GM18498 (cell line): ENCODE results near the gene WHRN.

ENCODE experiments used
- ATAC-seq: cut with Tn5 transposase; IDR thresholded peaks from one replicate; pipeline ENCODE4 v1.9.1; 2021; ENCODE audit warnings: mild to moderate bottlenecking, moderate library complexity; ENCODE audit not compliant: unreplicated experiment

Gene WHRN

GRCh38 chr9:114401344-114401743 is 103.9 kb downstream of the WHRN start:
- no peak for ATAC-seq

GRCh38 chr9:114400772-114401171 is 104.5 kb downstream of the WHRN start:
- ATAC-seq: no peak

GRCh38 chr9:114400219-114400618 is 105.1 kb downstream of the WHRN start:
- no peak for ATAC-seq

- ATAC-seq: no peak
These were observed 105.9 kb downstream of the WHRN start for GRCh38 chr9:114399381-114399780.

GRCh38 chr9:114397848-114398605 is 107.2 kb downstream of the WHRN start:
- peak; percentile 83 for ATAC-seq

- no peak for ATAC-seq
These were observed 107.9 kb downstream of the WHRN start for GRCh38 chr9:114397219-114397847.

- no peak for ATAC-seq
These were observed 108.6 kb downstream of the WHRN start for GRCh38 chr9:114396558-114397218.

- ATAC-seq: no peak
These were observed 109.5 kb downstream of the WHRN start for GRCh38 chr9:114395768-114396167.

- ATAC-seq: no peak
These were observed 110.0 kb downstream of the WHRN start for GRCh38 chr9:114395334-114395617.

- ATAC-seq: no peak
These were observed 110.5 kb downstream of the WHRN start for GRCh38 chr9:114394523-114395333.

- ATAC-seq: no peak
These were observed 112.5 kb downstream of the WHRN start for GRCh38 chr9:114392749-114393112.

GRCh38 chr9:114390952-114391351 is 114.3 kb downstream of the WHRN start:
- ATAC-seq: no peak

GRCh38 chr9:114389612-114390368 is 115.5 kb downstream of the WHRN start:
- no peak for ATAC-seq

- ATAC-seq: no peak
These were observed 116.4 kb downstream of the WHRN start for GRCh38 chr9:114388764-114389375.

GRCh38 chr9:114388357-114388682 is 117.0 kb downstream of the WHRN start:
- no peak for ATAC-seq

- peak; percentile 46 for ATAC-seq
These were observed 117.5 kb downstream of the WHRN start, which contains the start of gene AKNA for GRCh38 chr9:114387680-114388356. Gene AKNA, minus strand, starts transcription at chr9:114387982. Its CDS starts 6,649 bp downstream, at chr9:114381333.

GRCh38 chr9:114386886-114387679 is 118.2 kb downstream of the WHRN start:
- ATAC-seq: no peak

- no peak for ATAC-seq
These were observed 118.8 kb downstream of the WHRN start for GRCh38 chr9:114386361-114386885.
